Activated effector memory CD4-positive, alpha-beta T cell treated with Interleukin-2 at 50 U/mL for 16 hours (primary cell): ENCODE data around the gene TRPM5.
A peak's percentile ranks its signal among the peaks of the same experiment; 100 is the strongest.

Experiments
- DNase-seq: peaks from one replicate; pipeline ENCODE4 v3.0.0-alpha.2; 2020

TRPM5 gene

GRCh38 chr11:2402890-2403645 lies 41.2 kb downstream of the TRPM5 start:
- no peak for DNase-seq

- DNase-seq, result no peak
Measured at GRCh38 chr11:2402106-2402505, 42.2 kb downstream of the TRPM5 start.

GRCh38 chr11:2401436-2401984 lies 42.8 kb downstream of the TRPM5 start:
- no peak for DNase-seq

GRCh38 chr11:2400762-2401435 lies 43.4 kb downstream of the TRPM5 start:
- DNase-seq, result no peak

GRCh38 chr11:2400069-2400761 lies 44.1 kb downstream of the TRPM5 start, which contains the start of gene TSSC4:
Gene TSSC4, plus strand, starts transcription at chr11:2400750. Its CDS starts 1,884 bp downstream, at chr11:2402634.
- peak; percentile 100 for DNase-seq

- no peak for DNase-seq
Measured at GRCh38 chr11:2399488-2400068, 44.7 kb downstream of the TRPM5 start.

- no peak for DNase-seq
Measured at GRCh38 chr11:2398664-2399355, 45.5 kb downstream of the TRPM5 start.

GRCh38 chr11:2397005-2397404 lies 47.3 kb downstream of the TRPM5 start:
- DNase-seq, result no peak

GRCh38 chr11:2396471-2396870 lies 47.8 kb downstream of the TRPM5 start:
- no peak for DNase-seq

GRCh38 chr11:2395856-2396255 lies 48.5 kb downstream of the TRPM5 start:
- DNase-seq, result no peak

- no peak for DNase-seq
Measured at GRCh38 chr11:2395211-2395730, 49.0 kb downstream of the TRPM5 start.

GRCh38 chr11:2394818-2395105 lies 49.6 kb downstream of the TRPM5 start:
- DNase-seq, result no peak
